ENCODE results near the gene MALRD1. TPM values are rescaled to one million over a fixed set of nuclear protein-coding genes. Genes with fewer than 3 reads are reported as not detected.

The MALRD1 gene
- total RNA-seq, 1 experiment from 2014 or later = not detected

DNA sequence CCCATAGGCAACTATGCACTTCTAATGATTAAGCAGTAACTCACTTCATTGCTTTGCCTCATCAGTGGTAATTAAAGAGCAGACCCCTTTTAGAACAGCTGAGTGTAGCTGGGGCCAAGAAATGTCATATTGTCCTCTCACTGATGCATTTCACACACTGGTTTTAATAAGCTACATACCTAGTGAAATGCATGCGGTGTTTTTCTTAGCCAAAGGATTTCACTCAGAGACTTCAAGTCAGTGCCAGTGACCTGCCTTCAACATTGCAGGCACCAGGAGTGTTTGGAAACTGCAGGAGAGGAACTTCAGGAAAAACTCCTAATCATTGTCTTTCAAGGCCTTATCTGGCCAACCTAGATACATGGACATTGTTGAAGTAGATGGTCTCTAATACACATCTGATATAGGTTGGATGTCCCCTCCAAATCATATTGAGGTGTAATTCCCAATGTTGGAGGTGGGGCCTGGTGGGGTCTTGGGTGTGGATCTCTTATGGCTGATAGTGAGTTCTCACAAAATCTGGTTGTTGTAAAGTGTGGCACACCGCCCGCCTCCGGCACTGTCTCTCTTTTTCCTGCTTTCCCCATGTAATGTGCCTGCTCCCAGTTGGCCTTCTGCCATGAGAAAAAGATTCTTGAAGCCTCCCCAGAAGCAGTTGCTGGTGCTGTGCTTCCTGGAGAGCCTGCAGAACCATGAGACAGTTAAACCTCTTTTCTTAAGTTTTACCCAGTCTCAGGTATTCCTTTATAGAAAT, 515.0 kb downstream of the MALRD1 start:
- Histone ChIP-seq H3K4me3 (ENCODE audit: low read depth in 2 of 2, low read length in 2 of 2) (no peak overlapping the region), H3K9me3 (ENCODE audit: control insufficient read depth, insufficient read depth, low read depth, low read length) (no peaks in the 10 kb centered on the region), H3K27ac (ENCODE audit: low read length) (no peak overlapping the region), H3K36me3 (ENCODE audit: control insufficient read depth, insufficient read depth, low read length) (no peaks in the 10 kb centered on the region), H3K27me3 (ENCODE audit: control insufficient read depth, insufficient read depth, low read length) (no peaks in the 10 kb centered on the region), H3K4me1 (ENCODE audit: control insufficient read depth, insufficient read depth, low read length) (no peaks in the 10 kb centered on the region)
- no peak for ATAC-seq
- intact Hi-C loops (cut with micrococcal nuclease; ENCODE audit: unreplicated experiment) (no loop called here), in situ Hi-C loops (cut with HindIII; ENCODE audit: low pct_unique_long_range_greater_than_20kb, low sequenced_read_pairs) (no loop called here)
- no TSS peak for BruUV-seq (replicated peaks)
- DNase-seq (ENCODE audit: low read depth, low spot score) = no peak
- CTCF ChIA-PET = no interaction called here
- TF ChIP-seq, protein P1, sequence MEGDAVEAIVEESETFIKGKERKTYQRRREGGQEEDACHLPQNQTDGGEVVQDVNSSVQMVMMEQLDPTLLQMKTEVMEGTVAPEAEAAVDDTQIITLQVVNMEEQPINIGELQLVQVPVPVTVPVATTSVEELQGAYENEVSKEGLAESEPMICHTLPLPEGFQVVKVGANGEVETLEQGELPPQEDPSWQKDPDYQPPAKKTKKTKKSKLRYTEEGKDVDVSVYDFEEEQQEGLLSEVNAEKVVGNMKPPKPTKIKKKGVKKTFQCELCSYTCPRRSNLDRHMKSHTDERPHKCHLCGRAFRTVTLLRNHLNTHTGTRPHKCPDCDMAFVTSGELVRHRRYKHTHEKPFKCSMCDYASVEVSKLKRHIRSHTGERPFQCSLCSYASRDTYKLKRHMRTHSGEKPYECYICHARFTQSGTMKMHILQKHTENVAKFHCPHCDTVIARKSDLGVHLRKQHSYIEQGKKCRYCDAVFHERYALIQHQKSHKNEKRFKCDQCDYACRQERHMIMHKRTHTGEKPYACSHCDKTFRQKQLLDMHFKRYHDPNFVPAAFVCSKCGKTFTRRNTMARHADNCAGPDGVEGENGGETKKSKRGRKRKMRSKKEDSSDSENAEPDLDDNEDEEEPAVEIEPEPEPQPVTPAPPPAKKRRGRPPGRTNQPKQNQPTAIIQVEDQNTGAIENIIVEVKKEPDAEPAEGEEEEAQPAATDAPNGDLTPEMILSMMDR (IDR thresholded peaks at IDR 0.05) = no peak
- TF ChIP-seq TCF7L2 (IDR thresholded peaks at IDR 0.05; ENCODE audit: low read depth, low read length) (no peak), POLR2AphosphoS5 (IDR thresholded peaks at IDR 0.05; ENCODE audit: low read depth, low read length) (no peak), SIN3A (IDR thresholded peaks at IDR 0.05; ENCODE audit: borderline replicate concordance, insufficient read depth, low read depth, low read length) (no peak)
- TF ChIP-seq, protein P2, sequence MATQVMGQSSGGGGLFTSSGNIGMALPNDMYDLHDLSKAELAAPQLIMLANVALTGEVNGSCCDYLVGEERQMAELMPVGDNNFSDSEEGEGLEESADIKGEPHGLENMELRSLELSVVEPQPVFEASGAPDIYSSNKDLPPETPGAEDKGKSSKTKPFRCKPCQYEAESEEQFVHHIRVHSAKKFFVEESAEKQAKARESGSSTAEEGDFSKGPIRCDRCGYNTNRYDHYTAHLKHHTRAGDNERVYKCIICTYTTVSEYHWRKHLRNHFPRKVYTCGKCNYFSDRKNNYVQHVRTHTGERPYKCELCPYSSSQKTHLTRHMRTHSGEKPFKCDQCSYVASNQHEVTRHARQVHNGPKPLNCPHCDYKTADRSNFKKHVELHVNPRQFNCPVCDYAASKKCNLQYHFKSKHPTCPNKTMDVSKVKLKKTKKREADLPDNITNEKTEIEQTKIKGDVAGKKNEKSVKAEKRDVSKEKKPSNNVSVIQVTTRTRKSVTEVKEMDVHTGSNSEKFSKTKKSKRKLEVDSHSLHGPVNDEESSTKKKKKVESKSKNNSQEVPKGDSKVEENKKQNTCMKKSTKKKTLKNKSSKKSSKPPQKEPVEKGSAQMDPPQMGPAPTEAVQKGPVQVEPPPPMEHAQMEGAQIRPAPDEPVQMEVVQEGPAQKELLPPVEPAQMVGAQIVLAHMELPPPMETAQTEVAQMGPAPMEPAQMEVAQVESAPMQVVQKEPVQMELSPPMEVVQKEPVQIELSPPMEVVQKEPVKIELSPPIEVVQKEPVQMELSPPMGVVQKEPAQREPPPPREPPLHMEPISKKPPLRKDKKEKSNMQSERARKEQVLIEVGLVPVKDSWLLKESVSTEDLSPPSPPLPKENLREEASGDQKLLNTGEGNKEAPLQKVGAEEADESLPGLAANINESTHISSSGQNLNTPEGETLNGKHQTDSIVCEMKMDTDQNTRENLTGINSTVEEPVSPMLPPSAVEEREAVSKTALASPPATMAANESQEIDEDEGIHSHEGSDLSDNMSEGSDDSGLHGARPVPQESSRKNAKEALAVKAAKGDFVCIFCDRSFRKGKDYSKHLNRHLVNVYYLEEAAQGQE (IDR thresholded peaks at IDR 0.05; ENCODE audit: insufficient read depth in 1 of 2, low read depth in 2 of 2, low read length in 1 of 2) = no peak
- POLR2A ChIA-PET = no interaction called here

DNA sequence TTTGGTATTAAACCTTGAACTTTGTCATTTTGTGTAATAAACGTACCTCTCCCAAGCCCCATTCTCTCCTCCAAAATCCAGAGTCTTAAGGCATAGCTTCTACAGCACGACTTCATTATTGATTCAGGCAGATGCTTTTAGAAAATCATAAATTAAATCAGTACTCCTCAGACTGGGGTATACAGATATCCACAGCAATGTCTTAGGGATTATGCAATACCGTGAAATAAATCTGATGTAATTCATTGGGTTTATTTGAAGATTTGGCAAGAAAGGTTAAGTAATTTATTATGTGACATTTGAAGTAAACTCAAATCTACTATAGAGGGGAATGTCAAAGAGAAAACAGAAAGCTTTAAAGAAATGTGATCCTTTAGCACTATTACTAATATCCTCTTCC, 521.5 kb downstream of the MALRD1 start:
- Histone ChIP-seq H3K4me3 (ENCODE audit: low read depth in 2 of 2, low read length in 2 of 2) (no peak overlapping the region), H3K4me1 (ENCODE audit: control insufficient read depth, insufficient read depth, low read length) (no peaks in the 10 kb centered on the region), H3K27me3 (ENCODE audit: control insufficient read depth, insufficient read depth, low read length) (no peaks in the 10 kb centered on the region), H3K36me3 (ENCODE audit: control insufficient read depth, insufficient read depth, low read length) (no peaks in the 10 kb centered on the region), H3K27ac (ENCODE audit: low read length) (no peak overlapping the region), H3K9me3 (ENCODE audit: control insufficient read depth, insufficient read depth, low read depth, low read length) (no peaks in the 10 kb centered on the region)
- BruUV-seq (replicated peaks) = no TSS peak
- ChIA-PET POLR2A (no interaction called here), CTCF (no interaction called here)
- DNase-seq (ENCODE audit: low read depth, low spot score) (no peak), ATAC-seq (no peak)
- TF ChIP-seq, protein P2 (IDR thresholded peaks at IDR 0.05; ENCODE audit: insufficient read depth in 1 of 2, low read depth in 2 of 2, low read length in 1 of 2) = no peak
- no peak for TF ChIP-seq POLR2AphosphoS5 (IDR thresholded peaks at IDR 0.05; ENCODE audit: low read depth, low read length)
- TF ChIP-seq SIN3A (IDR thresholded peaks at IDR 0.05; ENCODE audit: borderline replicate concordance, insufficient read depth, low read depth, low read length) = no peak
- TF ChIP-seq, protein P1 (IDR thresholded peaks at IDR 0.05) = no peak
- no peak for TF ChIP-seq TCF7L2 (IDR thresholded peaks at IDR 0.05; ENCODE audit: low read depth, low read length)
- intact Hi-C loops (cut with micrococcal nuclease; ENCODE audit: unreplicated experiment) (no loop called here), in situ Hi-C loops (cut with HindIII; ENCODE audit: low pct_unique_long_range_greater_than_20kb, low sequenced_read_pairs) (no loop called here)

Measured in Panc1 (cell line).